B cell (primary cell): ENCODE measurements around the gene RAB3C. TPM values are rescaled to one million over a fixed set of nuclear protein-coding genes. Genes with fewer than 3 reads are reported as not detected.

ENCODE experiments used
- ATAC-seq: fragments of 200-7000 bp; cut with Tn5 transposase; one replicate; pipeline ENCODE4 v1.10.0; 2021; ENCODE audit warnings: low read depth, mild to moderate bottlenecking, moderate number of reproducible peaks, moderate library complexity
- CTCF ChIA-PET: fragments of 350-600 bp; sonication (Branson Sonifier 250); formaldehyde crosslinking; loops from one replicate; lab custom pipeline; 2021; ENCODE audit warnings: antibody characterized with exemption, inconsistent platforms; lab: Charles Lee
- POLR2A ChIA-PET: fragments of 350-600 bp; sonication (Branson Sonifier 250); formaldehyde crosslinking; loops from one replicate; lab custom pipeline; 2021; ENCODE audit warnings: antibody characterized with exemption; lab: Charles Lee
- DNase-seq: peaks from one replicate; pipeline ENCODE4 v3.0.0; 2013
- H2AFZ ChIP-seq: 2 replicates; pipeline ENCODE4 v1.6.1; 2012; ENCODE audit warnings: mild to moderate bottlenecking, low read depth, low read length; ENCODE audit not compliant: insufficient read depth, poor library complexity, severe bottlenecking
- H3K27ac ChIP-seq, 2 donors: 1 replicate in 1 of 2; 2 replicates in 1 of 2; pipeline ENCODE4 v1.5.1; 2012 to 2013; ENCODE audit warnings: low read length in 2 of 2, mild to moderate bottlenecking in 2 of 2, moderate library complexity in 1 of 2
- H3K27me3 ChIP-seq, 4 experiments: fragments of 200-600 bp in 1 of 4; sonication (generic) in 1 of 4; replicated peaks in 1 of 4; 1 replicate in 2 of 4; 2 replicates in 2 of 4; pipeline versions ENCODE4 v1.6.1 to v1.7.0; 2013 to 2016; ENCODE audit warnings: low read length in 3 of 4, mild to moderate bottlenecking in 2 of 4, mixed read lengths in 1 of 4, moderate library complexity in 1 of 4; ENCODE audit not compliant: insufficient read depth in 4 of 4, control insufficient read depth in 3 of 4; ENCODE audit errors: control extremely low read depth in 1 of 4
- H3K36me3 ChIP-seq, 2 experiments: replicated peaks in 1 of 2; 1 replicate in 1 of 2; 2 replicates in 1 of 2; pipeline versions ENCODE4 v1.6.1 to v1.7.1; 2013; ENCODE audit warnings: low read length in 1 of 2; ENCODE audit not compliant: insufficient read depth in 2 of 2, control insufficient read depth in 1 of 2; ENCODE audit errors: control extremely low read depth in 1 of 2, extremely low read depth in 1 of 2
- H3K4me1 ChIP-seq, 2 donors: fragments of 200-600 bp in 1 of 2; sonication (generic) in 1 of 2; 1 replicate in 1 of 2; 2 replicates in 1 of 2; pipeline versions ENCODE4 v1.5.1 to v1.6.1; 2013 to 2017; ENCODE audit warnings: low read length in 2 of 2; ENCODE audit not compliant: control insufficient read depth in 2 of 2, insufficient read depth in 2 of 2
- H3K4me2 ChIP-seq: replicated peaks from 2 replicates; pipeline ENCODE3; 2012; ENCODE audit warnings: mild to moderate bottlenecking, low read depth, low read length; ENCODE audit not compliant: poor library complexity, severe bottlenecking
- H3K4me3 ChIP-seq, 5 experiments: fragments of 200-600 bp in 1 of 5; sonication (generic) in 1 of 5; 1 replicate in 3 of 5; 2 replicates in 2 of 5; pipeline versions ENCODE4 v1.5.1 to v1.7.0; 2011 to 2016; ENCODE audit warnings: low read length in 4 of 5, mild to moderate bottlenecking in 4 of 5, low read depth in 2 of 5, control low read depth in 1 of 5, moderate library complexity in 1 of 5; ENCODE audit not compliant: insufficient read depth in 1 of 5; ENCODE audit errors: control extremely low read depth in 1 of 5, extremely low read depth in 1 of 5
- H3K79me2 ChIP-seq: fragments of 200-600 bp; sonication (generic); one replicate; pipeline ENCODE4 v1.6.0; 2016; ENCODE audit warnings: low read length; ENCODE audit not compliant: control insufficient read depth, insufficient read depth
- H3K9ac ChIP-seq: fragments of 200-600 bp; sonication (generic); 2 replicates; pipeline ENCODE4 v1.6.1; 2017; ENCODE audit warnings: mild to moderate bottlenecking, low read length, moderate library complexity
- H3K9me3 ChIP-seq, 3 donors: one replicate each; pipeline versions ENCODE4 v1.6.1 to v1.7.1; 2013; ENCODE audit warnings: low read length in 2 of 3; ENCODE audit not compliant: control insufficient read depth in 2 of 3, insufficient read depth in 1 of 3; ENCODE audit errors: control extremely low read depth in 1 of 3
- H4K20me1 ChIP-seq: 2 replicates; pipeline ENCODE4 v1.6.0; 2012; ENCODE audit warnings: mild to moderate bottlenecking, low read length; ENCODE audit not compliant: insufficient read depth, control insufficient read depth, poor library complexity, severe bottlenecking
- H3K27ac Mint-ChIP-seq: one replicate; pipeline ENCODE4 v1.8.0; 2021; ENCODE audit warnings: mixed read lengths
- H3K27me3 Mint-ChIP-seq: one replicate; pipeline ENCODE4 v1.8.0; 2021; ENCODE audit warnings: mixed read lengths
- H3K4me1 Mint-ChIP-seq: one replicate; pipeline ENCODE4 v1.8.0; 2021; ENCODE audit warnings: mixed read lengths
- H3K4me3 Mint-ChIP-seq: one replicate; pipeline ENCODE4 v1.8.0; 2021; ENCODE audit warnings: mixed read lengths
- H3K9me3 Mint-ChIP-seq: one replicate; pipeline ENCODE4 v1.8.0; 2022; ENCODE audit warnings: mixed read lengths; ENCODE audit not compliant: insufficient read depth
- CTCF ChIP-seq: fragments of 200-600 bp; IDR thresholded peaks from one replicate; pipeline ENCODE4 v1.8.0; 2022; ENCODE audit warnings: antibody characterized with exemption, mild to moderate bottlenecking
- EZH2 ChIP-seq: IDR thresholded peaks from 2 replicates; pipeline ENCODE4 v1.6.1; 2012; ENCODE audit warnings: borderline replicate concordance, low read depth, mild to moderate bottlenecking, moderate library complexity, low read length; ENCODE audit not compliant: insufficient read depth, poor library complexity, severe bottlenecking
- WGBS: methylation state at CpG from one replicate; pipeline ENCODE4 v1.1.5; 2013; ENCODE audit warnings: missing lambda C conversion rate; ENCODE audit not compliant: insufficient coverage; 5-methylcytosine and 5-hydroxymethylcytosine counted together
- intact Hi-C: fragments of 100-400 bp; cut with micrococcal nuclease; formaldehyde crosslinking; loops from one replicate; pipeline ENCODE4 v1.10.0; 2022
- polyA plus RNA-seq: library from polyadenylated mRNA; depleted of rRNA; stranded (reverse); fragments of >200 nt; gene quantifications from 2 replicates; pipeline ENCODE4 v1.2.3, GENCODE V29; 2012
- total RNA-seq, 2 donors: library from RNA; stranded (reverse); fragments of 120-200 nt in 1 of 2; gene quantifications; 1 replicate in 1 of 2; 2 replicates in 1 of 2; pipeline versions ENCODE4 v1.2.3 to v1.2.4, GENCODE V29; 2013 to 2022

Gene RAB3C
- total and polyA plus RNA-seq, 2 donors (not counting 1 experiment from before 2014, with no cell fraction given), result 0.20 to 0.58 TPM

GRCh38 chr5:58902305-58902704 is 319.4 kb downstream of the RAB3C start:
- no peaks in the 10 kb centered on the region for H3K4me1 Mint-ChIP-seq
- intact Hi-C loops, result no loop called here
- no peaks in the 10 kb centered on the region for H3K4me1 ChIP-seq
- H3K27me3 ChIP-seq, result peaks cover 0 to 6% (median 0%) of the 10 kb centered on the region in 4 experiments
- peaks cover 0 to 3% (median 0%) of the 10 kb centered on the region in 3 donors for H3K9me3 ChIP-seq
- no peak overlapping the region for H3K4me2 ChIP-seq
- peaks cover 12% of the 10 kb centered on the region for H3K27me3 Mint-ChIP-seq
- no peak overlapping the region for H3K4me3 Mint-ChIP-seq
- H3K79me2 ChIP-seq, result no peaks in the 10 kb centered on the region
- no peak overlapping the region for H2AFZ ChIP-seq
- H3K9me3 Mint-ChIP-seq, result peaks cover 2% of the 10 kb centered on the region
- no peak overlapping the region for H3K4me3 ChIP-seq
- H4K20me1 ChIP-seq, result no peaks in the 10 kb centered on the region
- no peak for TF ChIP-seq EZH2
- no peak for TF ChIP-seq CTCF
- H3K36me3 ChIP-seq, result no peaks in the 10 kb centered on the region
- POLR2A ChIA-PET, result no interaction called here
- H3K27ac ChIP-seq, result no peak overlapping the region
- no peak overlapping the region for H3K27ac Mint-ChIP-seq
- CTCF ChIA-PET, result interaction anchor here (0.9 to 1.3 kb wide), 2 partner anchors 17 to 20 kb away, joined by 3 to 5 read pairs; no protein-coding TSS in a partner anchor
- ATAC-seq, result no peak
- H3K9ac ChIP-seq, result no peak overlapping the region
- DNase-seq, result no peak

GRCh38 chr5:58902765-58903164 is 319.9 kb downstream of the RAB3C start:
- peaks cover 0 to 3% (median 0%) of the 10 kb centered on the region in 3 donors for H3K9me3 ChIP-seq
- no peaks in the 10 kb centered on the region for H4K20me1 ChIP-seq
- no peak overlapping the region for H3K27ac ChIP-seq
- H3K4me3 ChIP-seq, result no peak overlapping the region
- no peaks in the 10 kb centered on the region for H3K36me3 ChIP-seq
- H3K27ac Mint-ChIP-seq, result no peak overlapping the region
- CTCF ChIA-PET, result interaction anchor here (0.9 to 2.5 kb wide), 2 partner anchors 9 to 21 kb away, joined by 3 to 8 read pairs; no protein-coding TSS in a partner anchor
- no peak for TF ChIP-seq EZH2
- no peak for TF ChIP-seq CTCF
- peaks cover 2% of the 10 kb centered on the region for H3K9me3 Mint-ChIP-seq
- intact Hi-C loops, result no loop called here
- no peak overlapping the region for H3K9ac ChIP-seq
- no peak overlapping the region for H3K4me3 Mint-ChIP-seq
- H2AFZ ChIP-seq, result no peak overlapping the region
- POLR2A ChIA-PET, result no interaction called here
- H3K4me2 ChIP-seq, result no peak overlapping the region
- peaks cover 12% of the 10 kb centered on the region for H3K27me3 Mint-ChIP-seq
- ATAC-seq, result no peak
- DNase-seq, result no peak
- no peaks in the 10 kb centered on the region for H3K4me1 ChIP-seq
- no peaks in the 10 kb centered on the region for H3K79me2 ChIP-seq
- H3K4me1 Mint-ChIP-seq, result no peaks in the 10 kb centered on the region
- no CpG with 5 or more reads among the region's 2 CpGs for WGBS
- H3K27me3 ChIP-seq, result peaks cover 0 to 6% (median 0%) of the 10 kb centered on the region in 4 experiments
